ENCODE measurements around the gene METTL15. TPM values are rescaled to one million over a fixed set of nuclear protein-coding genes. Genes with fewer than 3 reads are reported as not detected.
"Not testable (repeated sequence)": the region's sequence is repeated elsewhere in the genome, so short reads cannot be mapped to it uniquely, and the experiment has no call there.

METTL15 gene
- polyA plus RNA-seq, 1 donor (not counting 4 experiments of a cell fraction or from before 2014, with no cell fraction given): 10.0 TPM

DNA sequence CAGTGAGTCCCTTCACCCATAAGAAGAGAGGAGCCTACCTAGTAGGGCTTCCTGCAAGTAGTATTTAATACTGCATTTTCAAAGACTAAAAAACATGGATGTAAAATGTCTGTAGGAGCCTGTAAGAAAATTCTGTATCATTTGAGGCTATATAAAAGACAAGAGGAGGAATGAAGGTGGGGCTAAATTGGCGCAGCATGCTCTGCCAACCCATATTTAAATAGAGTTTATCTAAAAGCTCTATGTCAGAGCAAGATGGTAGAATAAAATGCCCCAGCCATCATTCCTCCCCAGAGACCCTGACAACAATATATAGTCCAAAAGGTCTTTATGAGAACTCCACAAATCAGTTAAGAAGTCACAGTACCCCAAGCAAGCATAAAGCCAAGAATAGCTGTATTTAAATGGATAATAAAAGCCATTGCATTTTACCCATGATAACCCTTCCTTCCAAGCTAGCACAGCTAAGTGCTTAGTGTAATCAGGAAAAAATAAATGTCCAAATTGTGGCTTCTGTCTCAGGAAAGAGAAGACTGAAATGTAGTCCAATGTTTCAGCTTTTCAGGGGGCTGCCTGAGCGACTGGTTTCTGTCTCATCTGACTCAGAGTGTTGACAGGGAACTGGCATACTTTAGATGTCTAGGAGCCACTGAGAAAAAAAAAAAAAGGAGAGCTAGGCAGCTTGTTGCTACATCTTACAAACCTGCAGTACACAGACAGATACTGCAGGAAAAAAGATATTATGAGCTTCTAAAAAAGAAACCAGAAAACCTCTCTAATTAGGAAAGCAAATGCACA is 258.6 kb downstream of the METTL15 start:
- no peaks in the 10 kb centered on the region for H3K9me3 ChIP-seq (ENCODE audit: control insufficient read depth, low read depth, low read length)
- H3K4me1 ChIP-seq (ENCODE audit: control insufficient read depth, extremely low read depth, insufficient read depth, low read length): no peaks in the 10 kb centered on the region
- no peak overlapping the region for H3K4me3 ChIP-seq (ENCODE audit: control insufficient read depth in 2 of 3, extremely low read depth in 1 of 3, insufficient read depth in 2 of 3, low read depth in 1 of 3, low read length in 3 of 3)
- DNase-seq (ENCODE audit: low read depth, low spot score) (no peak), FAIRE-seq (no peak)
- H3K27me3 ChIP-seq (ENCODE audit: control insufficient read depth, extremely low read depth, insufficient read depth, low read length): no peaks in the 10 kb centered on the region
- no peaks in the 10 kb centered on the region for H3K79me2 ChIP-seq (ENCODE audit: control insufficient read depth, insufficient read depth, low read length)
- H4K20me1 ChIP-seq (ENCODE audit: control insufficient read depth, extremely low read depth, insufficient read depth, low read length): no peaks in the 10 kb centered on the region
- no peaks in the 10 kb centered on the region for H3K9me1 ChIP-seq (ENCODE audit: control insufficient read depth, extremely low read depth, insufficient read depth, low read length)
- no peak overlapping the region for H2AFZ ChIP-seq (ENCODE audit: control insufficient read depth, low read length)
- H3K36me3 ChIP-seq (ENCODE audit: control insufficient read depth in 2 of 2, extremely low read depth in 1 of 2, insufficient read depth in 2 of 2, low read length in 2 of 2): no peaks in the 10 kb centered on the region
- no peak overlapping the region for H3K27ac ChIP-seq (ENCODE audit: control insufficient read depth, insufficient read depth, low read length)
- H3K9ac ChIP-seq (ENCODE audit: control insufficient read depth, extremely low read depth, insufficient read depth, low read length): no peak overlapping the region
- TF ChIP-seq EZH2 (IDR thresholded peaks at IDR 0.05; ENCODE audit: low read length): no peak
- TF ChIP-seq, protein P1, sequence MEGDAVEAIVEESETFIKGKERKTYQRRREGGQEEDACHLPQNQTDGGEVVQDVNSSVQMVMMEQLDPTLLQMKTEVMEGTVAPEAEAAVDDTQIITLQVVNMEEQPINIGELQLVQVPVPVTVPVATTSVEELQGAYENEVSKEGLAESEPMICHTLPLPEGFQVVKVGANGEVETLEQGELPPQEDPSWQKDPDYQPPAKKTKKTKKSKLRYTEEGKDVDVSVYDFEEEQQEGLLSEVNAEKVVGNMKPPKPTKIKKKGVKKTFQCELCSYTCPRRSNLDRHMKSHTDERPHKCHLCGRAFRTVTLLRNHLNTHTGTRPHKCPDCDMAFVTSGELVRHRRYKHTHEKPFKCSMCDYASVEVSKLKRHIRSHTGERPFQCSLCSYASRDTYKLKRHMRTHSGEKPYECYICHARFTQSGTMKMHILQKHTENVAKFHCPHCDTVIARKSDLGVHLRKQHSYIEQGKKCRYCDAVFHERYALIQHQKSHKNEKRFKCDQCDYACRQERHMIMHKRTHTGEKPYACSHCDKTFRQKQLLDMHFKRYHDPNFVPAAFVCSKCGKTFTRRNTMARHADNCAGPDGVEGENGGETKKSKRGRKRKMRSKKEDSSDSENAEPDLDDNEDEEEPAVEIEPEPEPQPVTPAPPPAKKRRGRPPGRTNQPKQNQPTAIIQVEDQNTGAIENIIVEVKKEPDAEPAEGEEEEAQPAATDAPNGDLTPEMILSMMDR (optimal IDR thresholded peaks at IDR 0.05 in 1 of 3, IDR thresholded peaks at IDR 0.05 in 1 of 3, conservative IDR thresholded peaks at IDR 0.05 in 1 of 3; ENCODE audit: extremely low read depth in 1 of 3, insufficient read depth in 2 of 3, low read length in 3 of 3): no peak
- H3K4me2 ChIP-seq (ENCODE audit: control insufficient read depth, extremely low read depth, insufficient read depth, low read depth, low read length): no peak overlapping the region
- dilution Hi-C loops (cut with MboI; ENCODE audit: extremely low pct_ligation_motif_present, low sequenced_read_pairs): no loop called here

DNA sequence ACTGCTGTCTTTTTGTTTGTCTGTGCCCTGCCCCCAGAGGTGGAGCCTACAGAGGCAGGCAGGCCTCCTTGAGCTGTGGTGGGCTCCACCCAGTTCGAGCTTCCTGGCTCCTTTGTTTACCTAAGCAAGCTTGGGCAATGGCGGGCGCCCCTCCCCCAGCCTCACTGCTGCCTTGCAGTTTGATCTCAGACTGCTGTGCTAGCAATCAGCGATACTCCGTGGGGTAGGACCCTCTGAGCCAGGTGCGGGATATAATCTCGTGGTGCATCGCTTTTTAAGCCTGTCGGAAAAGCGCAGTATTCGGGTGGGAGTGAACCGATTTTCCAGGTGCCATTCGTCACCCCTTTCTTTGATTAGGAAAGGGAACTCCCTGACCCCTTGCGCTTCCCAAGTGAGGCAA is 269.9 kb downstream of the METTL15 start:
- H3K4me2 ChIP-seq (ENCODE audit: control insufficient read depth, extremely low read depth, insufficient read depth, low read depth, low read length); H3K36me3 ChIP-seq (ENCODE audit: control insufficient read depth in 2 of 2, extremely low read depth in 1 of 2, insufficient read depth in 2 of 2, low read length in 2 of 2); H3K27me3 ChIP-seq (ENCODE audit: control insufficient read depth, extremely low read depth, insufficient read depth, low read length); H3K9me1 ChIP-seq (ENCODE audit: control insufficient read depth, extremely low read depth, insufficient read depth, low read length); H3K4me3 ChIP-seq (ENCODE audit: control insufficient read depth in 2 of 3, extremely low read depth in 1 of 3, insufficient read depth in 2 of 3, low read depth in 1 of 3, low read length in 3 of 3); H3K27ac ChIP-seq (ENCODE audit: control insufficient read depth, insufficient read depth, low read length); H3K4me1 ChIP-seq (ENCODE audit: control insufficient read depth, extremely low read depth, insufficient read depth, low read length); DNase-seq (ENCODE audit: low read depth, low spot score); dilution Hi-C loops (cut with MboI; ENCODE audit: extremely low pct_ligation_motif_present, low sequenced_read_pairs); H3K9me3 ChIP-seq (ENCODE audit: control insufficient read depth, low read depth, low read length); H2AFZ ChIP-seq (ENCODE audit: control insufficient read depth, low read length); H3K9ac ChIP-seq (ENCODE audit: control insufficient read depth, extremely low read depth, insufficient read depth, low read length); H3K79me2 ChIP-seq (ENCODE audit: control insufficient read depth, insufficient read depth, low read length); H4K20me1 ChIP-seq (ENCODE audit: control insufficient read depth, extremely low read depth, insufficient read depth, low read length); FAIRE-seq: not testable (repeated sequence)

Small RNA genes within 50 kb of the gene (small RNA-seq; reads per million reads assigned to genes)
- 0 reads per million in 3 experiments for gene AC023206.1 (ENCODE audit: insufficient read length in 3 of 3, low read depth in 3 of 3, low replicate concordance in 1 of 3)

Other genes with a start within 250 kb of the METTL15 start
- gene KIF18A, start 232 bp upstream of the METTL15 start, polyA plus RNA-seq: 1.1 to 6.1 TPM (median 3.8 TPM) in 3 replicates

All from keratinocyte (primary cell).